ENCODE data around the gene PREX1. TPM values are rescaled to one million over a fixed set of nuclear protein-coding genes. Genes with fewer than 3 reads are reported as not detected.

Gene PREX1
- total and polyA plus RNA-seq, 9 donors: 3.8 to 13.6 (median 6.7) TPM

- DNase-seq: no peak
- Histone ChIP-seq H3K4me1 (ENCODE audit: insufficient read depth) (peaks cover 3% of the 10 kb centered on the region), H3K9me3 (no peaks in the 10 kb centered on the region), H3K27ac (no peak overlapping the region), H3K36me3 (no peaks in the 10 kb centered on the region), H3K27me3 (no peaks in the 10 kb centered on the region), H3K4me3 (no peak overlapping the region)
- intact Hi-C loops (cut with DNase I): no loop called here
- 71 to 83% (median 78%) methylated on average over 6 of the region's 6 CpGs for WGBS, 3 donors
- TF ChIP-seq CTCF (IDR thresholded peaks at IDR 0.05) (no peak), EP300 (IDR thresholded peaks at IDR 0.05) (no peak), POLR2A (IDR thresholded peaks at IDR 0.05) (no peak)
Measured at GRCh38 chr20:48745330-48745729, 82.5 kb downstream of the PREX1 start.

DNA sequence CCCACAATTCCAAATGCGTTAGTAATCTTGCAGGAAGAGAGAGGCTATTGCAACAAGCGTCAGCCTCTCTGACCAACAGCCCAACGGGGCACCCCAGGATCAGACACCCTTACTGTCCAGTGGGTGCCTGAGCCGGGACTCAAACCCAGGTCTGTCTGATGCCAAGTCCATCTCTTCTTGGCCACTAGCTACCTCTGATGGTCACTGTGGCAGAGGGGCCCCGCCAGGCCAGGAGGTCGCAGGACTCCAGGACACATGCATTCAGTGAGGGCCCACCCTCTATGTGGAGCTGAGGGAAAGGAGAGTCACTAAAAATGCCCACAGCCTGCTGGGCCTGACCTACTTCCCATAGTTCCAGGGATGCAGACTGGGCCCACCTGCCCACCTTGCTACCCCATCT lies 83.3 kb downstream of the PREX1 start:
- no peak for DNase-seq
- Histone ChIP-seq H3K4me3 (no peak overlapping the region), H3K4me1 (ENCODE audit: insufficient read depth) (peaks cover 3% of the 10 kb centered on the region), H3K27me3 (no peaks in the 10 kb centered on the region), H3K36me3 (no peaks in the 10 kb centered on the region), H3K9me3 (no peaks in the 10 kb centered on the region), H3K27ac (no peak overlapping the region)
- no peak for TF ChIP-seq CTCF (IDR thresholded peaks at IDR 0.05)
- TF ChIP-seq EP300 (IDR thresholded peaks at IDR 0.05): no peak
- no peak for TF ChIP-seq POLR2A (IDR thresholded peaks at IDR 0.05)
- WGBS, 3 donors: 92 to 98% (median 95%) methylated on average over 6 of the region's 6 CpGs
- intact Hi-C loops (cut with DNase I): no loop called here

GRCh38 chr20:48743807-48744206 lies 84.0 kb downstream of the PREX1 start:
- H3K9me3 ChIP-seq: no peaks in the 10 kb centered on the region
- intact Hi-C loops (cut with DNase I): no loop called here
- WGBS, 3 donors: 90 to 95% (median 95%) methylated on average over 5 of the region's 5 CpGs
- H3K27me3 ChIP-seq: no peaks in the 10 kb centered on the region
- TF ChIP-seq CTCF (IDR thresholded peaks at IDR 0.05) (no peak), EP300 (IDR thresholded peaks at IDR 0.05) (no peak), POLR2A (IDR thresholded peaks at IDR 0.05) (no peak)
- H3K36me3 ChIP-seq: no peaks in the 10 kb centered on the region
- H3K4me1 ChIP-seq (ENCODE audit: insufficient read depth): peaks cover 3% of the 10 kb centered on the region
- no peak overlapping the region for H3K27ac ChIP-seq
- no peak for DNase-seq
- H3K4me3 ChIP-seq: no peak overlapping the region

GRCh38 chr20:48742912-48743680 lies 84.7 kb downstream of the PREX1 start:
- no peak overlapping the region for H3K4me3 ChIP-seq
- H3K27me3 ChIP-seq: no peaks in the 10 kb centered on the region
- no peak for DNase-seq
- TF ChIP-seq POLR2A (IDR thresholded peaks at IDR 0.05) (no peak), EP300 (IDR thresholded peaks at IDR 0.05) (no peak), CTCF (IDR thresholded peaks at IDR 0.05) (no peak)
- H3K4me1 ChIP-seq (ENCODE audit: insufficient read depth): peaks cover 3% of the 10 kb centered on the region
- no peak overlapping the region for H3K27ac ChIP-seq
- H3K36me3 ChIP-seq: no peaks in the 10 kb centered on the region
- H3K9me3 ChIP-seq: no peaks in the 10 kb centered on the region
- intact Hi-C loops (cut with DNase I): no loop called here
- WGBS, 3 donors: 89 to 90% (median 90%) methylated on average over 16 of the region's 16 CpGs

Measured in ovary (tissue), 9 donors.